ENCODE results near the gene RECQL. TPM values are rescaled to one million over a fixed set of nuclear protein-coding genes. Genes with fewer than 3 reads are reported as not detected.

RECQL gene, protein sequence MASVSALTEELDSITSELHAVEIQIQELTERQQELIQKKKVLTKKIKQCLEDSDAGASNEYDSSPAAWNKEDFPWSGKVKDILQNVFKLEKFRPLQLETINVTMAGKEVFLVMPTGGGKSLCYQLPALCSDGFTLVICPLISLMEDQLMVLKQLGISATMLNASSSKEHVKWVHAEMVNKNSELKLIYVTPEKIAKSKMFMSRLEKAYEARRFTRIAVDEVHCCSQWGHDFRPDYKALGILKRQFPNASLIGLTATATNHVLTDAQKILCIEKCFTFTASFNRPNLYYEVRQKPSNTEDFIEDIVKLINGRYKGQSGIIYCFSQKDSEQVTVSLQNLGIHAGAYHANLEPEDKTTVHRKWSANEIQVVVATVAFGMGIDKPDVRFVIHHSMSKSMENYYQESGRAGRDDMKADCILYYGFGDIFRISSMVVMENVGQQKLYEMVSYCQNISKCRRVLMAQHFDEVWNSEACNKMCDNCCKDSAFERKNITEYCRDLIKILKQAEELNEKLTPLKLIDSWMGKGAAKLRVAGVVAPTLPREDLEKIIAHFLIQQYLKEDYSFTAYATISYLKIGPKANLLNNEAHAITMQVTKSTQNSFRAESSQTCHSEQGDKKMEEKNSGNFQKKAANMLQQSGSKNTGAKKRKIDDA
- 14.6 and 17.0 TPM in 2 replicates for polyA plus RNA-seq (2012; rRNA removed)
- 20.8 and 26.5 TPM in 2 replicates for polyA plus RNA-seq (2012; cell fraction: cytosol; rRNA removed)
- 9.0 and 18.3 TPM in 2 replicates for polyA plus RNA-seq (2012; cell fraction: nucleus; rRNA removed)

DNA sequence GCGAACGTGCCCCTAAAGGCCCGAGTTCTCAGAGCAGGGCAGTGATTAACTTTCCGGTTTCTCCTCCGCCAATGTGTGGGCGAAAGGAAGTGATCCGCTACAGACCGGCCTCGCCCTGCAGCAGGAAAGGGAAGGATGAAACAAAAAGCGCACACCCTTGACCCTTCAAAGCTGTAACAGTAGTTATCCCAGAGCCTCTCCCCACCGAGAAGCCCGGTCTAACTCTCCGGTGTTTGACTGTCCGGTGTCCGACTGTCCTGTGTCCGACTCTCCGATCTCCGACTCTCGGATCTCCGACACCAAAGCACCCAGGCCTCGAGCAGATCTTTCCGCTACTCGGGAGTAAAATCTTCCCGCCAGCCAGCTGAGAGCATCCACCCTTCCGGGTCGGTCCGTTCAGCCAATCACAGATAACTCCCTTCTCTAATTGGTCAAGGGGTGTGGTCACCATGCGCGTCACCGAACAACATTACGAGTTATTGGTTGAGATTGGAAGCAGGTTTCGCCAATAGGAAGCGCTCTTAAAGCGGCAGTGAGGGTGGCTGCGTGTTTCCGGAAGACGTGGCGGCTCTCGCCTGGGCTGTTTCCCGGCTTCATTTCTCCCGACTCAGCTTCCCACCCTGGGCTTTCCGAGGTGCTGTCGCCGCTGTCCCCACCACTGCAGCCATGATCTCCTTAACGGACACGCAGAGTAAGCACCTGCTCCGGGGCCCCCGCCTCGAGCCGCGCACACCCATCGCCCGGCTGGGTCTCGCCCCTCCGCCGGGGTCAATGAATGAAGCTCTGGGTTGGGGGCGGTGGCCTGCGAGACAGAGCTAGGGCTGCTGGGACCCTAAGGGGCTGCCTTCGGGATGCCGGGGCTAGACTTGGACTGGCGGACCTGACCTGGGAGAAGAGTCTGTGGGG, at the start of gene RECQL, which contains the start of gene GOLT1B:
TSS of gene RECQL (minus strand) at position 378 of the 906 bp plus-strand sequence. CDS start 2,065 bp downstream, outside the sequence.
TSS of gene GOLT1B (plus strand) at position 532 of the 906 bp plus-strand sequence. CDS start at position 667, 135 bp downstream.
- Histone ChIP-seq H3K79me2 (ENCODE audit: insufficient read depth) (peaks cover 94% of the 10 kb centered on the region), H3K27ac (ENCODE audit: low read depth in 2 of 2, low read length in 1 of 2) (peak within 1 kb of the TSS; percentile 78 to 94), H3F3A (replicated peaks; ENCODE audit: insufficient read depth) (peaks cover 5% of the 10 kb centered on the region), H3K4me3 (ENCODE audit: low read depth in 2 of 2, low read length in 1 of 2) (peak within 1 kb of the TSS; percentile 90 to 98), H3K9me3 (no peaks in the 10 kb centered on the region), H3K9ac (peak within 1 kb of the TSS; percentile 98), H2AFZ (ENCODE audit: low read depth) (peak within 1 kb of the TSS; percentile 81), H3K4me2 (peak within 1 kb of the TSS; percentile 85), H3K36me3 (replicated peaks in 1 of 2; ENCODE audit: control insufficient read depth in 1 of 2, insufficient read depth in 2 of 2, low read length in 1 of 2) (peaks cover 29 to 32% of the 10 kb centered on the region in 2 experiments), H3K9me2 (no peaks in the 10 kb centered on the region), H3K4me1 (ENCODE audit: control insufficient read depth in 1 of 2, insufficient read depth in 2 of 2, low read depth in 1 of 2, low read length in 1 of 2) (peaks cover 17% of the 10 kb centered on the region in 2 experiments; a peak in 3 of 4 replicates), H3K27me3 (ENCODE audit: insufficient read depth) (no peaks in the 10 kb centered on the region), H4K20me1 (ENCODE audit: insufficient read depth) (peaks cover 40% of the 10 kb centered on the region)
- under 1% methylated on average over 51 of the region's 61 CpGs for WGBS (ENCODE audit: low lambda C conversion rate)
- CTCF ChIA-PET, result interaction anchor here (1.2 to 1.3 kb wide), 3 partner anchors 21 to 75 kb away, joined by 3 to 4 read pairs (median 4); no protein-coding TSS in a partner anchor
- peak; percentile 89 for DNase-seq
- POLR2A ChIA-PET, result interaction anchor here (0.6 to 1.6 kb wide), 4 partner anchors 64 to 545 kb away, joined by 3 to 8 read pairs (median 6); partner anchors contain the start of genes CMAS, LDHB and PYROXD1
- TF ChIP-seq POLR2AphosphoS5 (IDR thresholded peaks at IDR 0.05; ENCODE audit: low read depth, low read length) (peak; percentile 75; the same call in 1 of the 2 replicates), EZH2phosphoT487 (IDR thresholded peaks at IDR 0.05; ENCODE audit: borderline replicate concordance, low read depth) (no peak), RXRA (IDR thresholded peaks at IDR 0.05; ENCODE audit: borderline replicate concordance, low read depth) (no peak), GABPA (IDR thresholded peaks at IDR 0.05; ENCODE audit: low read depth) (peak; percentile 76), NFIC (IDR thresholded peaks at IDR 0.05; ENCODE audit: borderline replicate concordance) (no peak), FOSL2 (IDR thresholded peaks at IDR 0.05; ENCODE audit: borderline replicate concordance, low read depth) (no peak), TEAD4 (IDR thresholded peaks at IDR 0.05; ENCODE audit: borderline replicate concordance, insufficient read depth) (no peak), SIN3A (IDR thresholded peaks at IDR 0.05; ENCODE audit: borderline replicate concordance, low read depth, low read length) (peak; percentile 96), FOXM1 (IDR thresholded peaks at IDR 0.05; ENCODE audit: low read depth) (no peak), MXI1 (IDR thresholded peaks at IDR 0.05; ENCODE audit: low read depth, low read length) (peak; percentile 92), NRF1 (IDR thresholded peaks at IDR 0.05; ENCODE audit: low read depth, low read length) (no peak), RAD21 (IDR thresholded peaks at IDR 0.05; ENCODE audit: low read length) (no peak), CHD2 (IDR thresholded peaks at IDR 0.05; ENCODE audit: low read length, partially characterized antibody) (peak; percentile 82), JUND (IDR thresholded peaks at IDR 0.05) (no peak), RCOR1 (IDR thresholded peaks at IDR 0.05; ENCODE audit: low read length) (no peak), TAF1 (IDR thresholded peaks at IDR 0.05; ENCODE audit: borderline replicate concordance, low read depth, low read length) (peak; percentile 65), GATA2 (CRISPR knock-in tag; IDR thresholded peaks at IDR 0.05) (no peak)
- TF ChIP-seq, protein P1, sequence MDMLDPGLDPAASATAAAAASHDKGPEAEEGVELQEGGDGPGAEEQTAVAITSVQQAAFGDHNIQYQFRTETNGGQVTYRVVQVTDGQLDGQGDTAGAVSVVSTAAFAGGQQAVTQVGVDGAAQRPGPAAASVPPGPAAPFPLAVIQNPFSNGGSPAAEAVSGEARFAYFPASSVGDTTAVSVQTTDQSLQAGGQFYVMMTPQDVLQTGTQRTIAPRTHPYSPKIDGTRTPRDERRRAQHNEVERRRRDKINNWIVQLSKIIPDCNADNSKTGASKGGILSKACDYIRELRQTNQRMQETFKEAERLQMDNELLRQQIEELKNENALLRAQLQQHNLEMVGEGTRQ (IDR thresholded peaks at IDR 0.05; ENCODE audit: borderline replicate concordance, low read depth, low read length), result no peak
- TF ChIP-seq, protein P2, sequence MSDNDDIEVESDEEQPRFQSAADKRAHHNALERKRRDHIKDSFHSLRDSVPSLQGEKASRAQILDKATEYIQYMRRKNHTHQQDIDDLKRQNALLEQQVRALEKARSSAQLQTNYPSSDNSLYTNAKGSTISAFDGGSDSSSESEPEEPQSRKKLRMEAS (IDR thresholded peaks at IDR 0.05; ENCODE audit: low read depth), result peak; percentile 98
- TF ChIP-seq, protein P3, sequence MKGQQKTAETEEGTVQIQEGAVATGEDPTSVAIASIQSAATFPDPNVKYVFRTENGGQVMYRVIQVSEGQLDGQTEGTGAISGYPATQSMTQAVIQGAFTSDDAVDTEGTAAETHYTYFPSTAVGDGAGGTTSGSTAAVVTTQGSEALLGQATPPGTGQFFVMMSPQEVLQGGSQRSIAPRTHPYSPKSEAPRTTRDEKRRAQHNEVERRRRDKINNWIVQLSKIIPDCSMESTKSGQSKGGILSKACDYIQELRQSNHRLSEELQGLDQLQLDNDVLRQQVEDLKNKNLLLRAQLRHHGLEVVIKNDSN (IDR thresholded peaks at IDR 0.05; ENCODE audit: borderline replicate concordance, low read depth), result no peak
- TF ChIP-seq, protein P4, sequence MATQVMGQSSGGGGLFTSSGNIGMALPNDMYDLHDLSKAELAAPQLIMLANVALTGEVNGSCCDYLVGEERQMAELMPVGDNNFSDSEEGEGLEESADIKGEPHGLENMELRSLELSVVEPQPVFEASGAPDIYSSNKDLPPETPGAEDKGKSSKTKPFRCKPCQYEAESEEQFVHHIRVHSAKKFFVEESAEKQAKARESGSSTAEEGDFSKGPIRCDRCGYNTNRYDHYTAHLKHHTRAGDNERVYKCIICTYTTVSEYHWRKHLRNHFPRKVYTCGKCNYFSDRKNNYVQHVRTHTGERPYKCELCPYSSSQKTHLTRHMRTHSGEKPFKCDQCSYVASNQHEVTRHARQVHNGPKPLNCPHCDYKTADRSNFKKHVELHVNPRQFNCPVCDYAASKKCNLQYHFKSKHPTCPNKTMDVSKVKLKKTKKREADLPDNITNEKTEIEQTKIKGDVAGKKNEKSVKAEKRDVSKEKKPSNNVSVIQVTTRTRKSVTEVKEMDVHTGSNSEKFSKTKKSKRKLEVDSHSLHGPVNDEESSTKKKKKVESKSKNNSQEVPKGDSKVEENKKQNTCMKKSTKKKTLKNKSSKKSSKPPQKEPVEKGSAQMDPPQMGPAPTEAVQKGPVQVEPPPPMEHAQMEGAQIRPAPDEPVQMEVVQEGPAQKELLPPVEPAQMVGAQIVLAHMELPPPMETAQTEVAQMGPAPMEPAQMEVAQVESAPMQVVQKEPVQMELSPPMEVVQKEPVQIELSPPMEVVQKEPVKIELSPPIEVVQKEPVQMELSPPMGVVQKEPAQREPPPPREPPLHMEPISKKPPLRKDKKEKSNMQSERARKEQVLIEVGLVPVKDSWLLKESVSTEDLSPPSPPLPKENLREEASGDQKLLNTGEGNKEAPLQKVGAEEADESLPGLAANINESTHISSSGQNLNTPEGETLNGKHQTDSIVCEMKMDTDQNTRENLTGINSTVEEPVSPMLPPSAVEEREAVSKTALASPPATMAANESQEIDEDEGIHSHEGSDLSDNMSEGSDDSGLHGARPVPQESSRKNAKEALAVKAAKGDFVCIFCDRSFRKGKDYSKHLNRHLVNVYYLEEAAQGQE (IDR thresholded peaks at IDR 0.05; ENCODE audit: low read depth, low read length), result no peak
- TF ChIP-seq, protein P5, sequence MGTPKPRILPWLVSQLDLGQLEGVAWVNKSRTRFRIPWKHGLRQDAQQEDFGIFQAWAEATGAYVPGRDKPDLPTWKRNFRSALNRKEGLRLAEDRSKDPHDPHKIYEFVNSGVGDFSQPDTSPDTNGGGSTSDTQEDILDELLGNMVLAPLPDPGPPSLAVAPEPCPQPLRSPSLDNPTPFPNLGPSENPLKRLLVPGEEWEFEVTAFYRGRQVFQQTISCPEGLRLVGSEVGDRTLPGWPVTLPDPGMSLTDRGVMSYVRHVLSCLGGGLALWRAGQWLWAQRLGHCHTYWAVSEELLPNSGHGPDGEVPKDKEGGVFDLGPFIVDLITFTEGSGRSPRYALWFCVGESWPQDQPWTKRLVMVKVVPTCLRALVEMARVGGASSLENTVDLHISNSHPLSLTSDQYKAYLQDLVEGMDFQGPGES (IDR thresholded peaks at IDR 0.05; ENCODE audit: low read depth, low read length), result peak; percentile 79

All from SK-N-SH (cell line).